Head of caudate nucleus (tissue), 42 donors: ENCODE measurements around the gene ADGRG1.
"Not testable (repeated sequence)": the region's sequence is repeated elsewhere in the genome, so short reads cannot be mapped to it uniquely, and the experiment has no call there.

Source experiments
- DNase-seq, 42 donors: peaks; one replicate each; pipeline versions ENCODE4 v3.0.0 to v3.0.0-alpha.2; 2020 to 2021; ENCODE audit warnings: mixed read lengths in 7 of 42
- intact Hi-C: fragments of 100-400 bp; cut with DNase I; formaldehyde crosslinking; loops from one replicate; pipeline ENCODE4 v1.15.0; 2022

The ADGRG1 gene

GRCh38 chr16:57628008-57628781, at the start of gene ADGRG1:
TSS of gene ADGRG1 (plus strand) at chr16:57628630. CDS start at chr16:57650288, 21,658 bp downstream.
- intact Hi-C loops = no loop called here
- DNase-seq = peak; percentile 65 to 96 (median 83)

- intact Hi-C loops = no loop called here
- DNase-seq = no peak
These were observed 49.1 kb upstream of the ADGRG1 start for GRCh38 chr16:57579361-57579665.

- intact Hi-C loops = no loop called here
- DNase-seq = no peak
These were observed 43.3 kb upstream of the ADGRG1 start for GRCh38 chr16:57585051-57585687.

GRCh38 chr16:57588831-57589230, 39.6 kb upstream of the ADGRG1 start:
- no peak for DNase-seq
- intact Hi-C loops = no loop called here

GRCh38 chr16:57589374-57589773, 39.1 kb upstream of the ADGRG1 start:
- no peak for DNase-seq
- intact Hi-C loops = no loop called here

GRCh38 chr16:57590654-57591085, 37.8 kb upstream of the ADGRG1 start:
- no peak for DNase-seq
- intact Hi-C loops = loop anchor here (5.0 to 10.0 kb wide), 3 partner anchors 57 to 274 kb away; no protein-coding TSS in a partner anchor

GRCh38 chr16:57591086-57591869, 37.2 kb upstream of the ADGRG1 start:
- intact Hi-C loops = loop anchor here (5.0 to 10.0 kb wide), 3 partner anchors 56 to 274 kb away; no protein-coding TSS in a partner anchor
- peak; percentile 21 to 91 (median 78) for DNase-seq

GRCh38 chr16:57591870-57592485, 36.5 kb upstream of the ADGRG1 start:
- DNase-seq = no peak
- intact Hi-C loops = loop anchor here (5.0 to 10.0 kb wide), 3 partner anchors 55 to 273 kb away; no protein-coding TSS in a partner anchor

GRCh38 chr16:57592591-57593003, 35.8 kb upstream of the ADGRG1 start:
- DNase-seq = no peak
- intact Hi-C loops = loop anchor here (5.0 to 10.0 kb wide), 3 partner anchors 55 to 272 kb away; no protein-coding TSS in a partner anchor

GRCh38 chr16:57593021-57593420, 35.4 kb upstream of the ADGRG1 start:
- intact Hi-C loops = loop anchor here (5.0 to 10.0 kb wide), 3 partner anchors 54 to 272 kb away; no protein-coding TSS in a partner anchor
- no peak for DNase-seq

GRCh38 chr16:57593990-57594389, 34.4 kb upstream of the ADGRG1 start:
- intact Hi-C loops = loop anchor here (5.0 to 10.0 kb wide), 3 partner anchors 53 to 271 kb away; no protein-coding TSS in a partner anchor
- DNase-seq = no peak

- DNase-seq = no peak
- intact Hi-C loops = loop anchor here (5.0 to 10.0 kb wide), 3 partner anchors 53 to 270 kb away; no protein-coding TSS in a partner anchor
These were observed 33.8 kb upstream of the ADGRG1 start for GRCh38 chr16:57594531-57595031.

- intact Hi-C loops = loop anchor here (10.0 kb wide), 2 partner anchors 129 to 269 kb away; no protein-coding TSS in a partner anchor
- not testable (repeated sequence) for DNase-seq
These were observed 32.2 kb upstream of the ADGRG1 start for GRCh38 chr16:57596234-57596633.

GRCh38 chr16:57598437-57598836, 30.0 kb upstream of the ADGRG1 start:
- intact Hi-C loops = loop anchor here (10.0 kb wide), 2 partner anchors 126 to 266 kb away; no protein-coding TSS in a partner anchor
- no peak for DNase-seq

GRCh38 chr16:57600048-57600835, 28.2 kb upstream of the ADGRG1 start:
- peak in 37 of 42 donors; percentile 30 to 75 (median 54) for DNase-seq
- intact Hi-C loops = no loop called here

GRCh38 chr16:57600952-57601580, 27.4 kb upstream of the ADGRG1 start:
- intact Hi-C loops = no loop called here
- DNase-seq = peak in 1 of 42 donors; percentile 14

GRCh38 chr16:57601801-57602478, 26.5 kb upstream of the ADGRG1 start:
- peak in 2 of 42 donors; percentile 41 to 42 for DNase-seq
- intact Hi-C loops = no loop called here
